ENCODE data around the gene CNTNAP5. TPM values are rescaled to one million over a fixed set of nuclear protein-coding genes. Genes with fewer than 3 reads are reported as not detected.
"Not testable (repeated sequence)": the region's sequence is repeated elsewhere in the genome, so short reads cannot be mapped to it uniquely, and the experiment has no call there.

CNTNAP5 gene
- total RNA-seq, 1 experiment from 2014 or later, result not detected

DNA sequence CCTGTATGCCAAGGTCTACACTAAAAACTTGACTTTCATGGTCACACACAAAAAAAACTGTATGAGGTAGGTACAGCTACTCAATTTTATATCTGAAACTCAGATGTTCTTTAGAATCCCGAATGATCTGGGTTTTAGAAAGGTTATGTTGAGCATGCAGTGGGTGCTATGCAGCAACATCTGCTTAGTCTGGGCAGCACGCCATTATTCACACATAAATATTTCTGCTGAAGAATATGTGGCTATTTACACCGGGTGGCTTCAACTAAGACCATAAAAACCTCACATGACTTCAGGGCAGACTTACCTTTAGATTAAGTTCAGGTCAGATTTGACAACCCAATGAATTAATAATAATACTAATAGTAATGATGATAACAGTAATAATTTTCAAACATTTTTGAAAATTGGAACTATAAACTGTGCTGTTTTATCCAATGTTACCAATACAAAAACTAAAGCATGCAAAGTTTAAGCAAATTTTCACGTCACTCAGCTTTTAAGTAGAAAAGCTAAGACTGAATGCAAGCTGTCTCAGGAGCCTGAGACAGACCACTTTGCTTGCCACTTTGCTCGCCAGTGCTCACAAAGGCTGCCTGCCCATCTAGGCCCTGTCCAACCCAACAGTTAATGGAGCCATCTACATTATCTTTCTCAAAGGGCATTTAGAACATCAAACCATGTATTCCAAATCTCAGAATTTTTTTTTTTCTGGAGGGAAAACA, 292.0 kb downstream of the CNTNAP5 start:
- no peak for DNase-seq (ENCODE audit: extremely low read depth, low read depth)

DNA sequence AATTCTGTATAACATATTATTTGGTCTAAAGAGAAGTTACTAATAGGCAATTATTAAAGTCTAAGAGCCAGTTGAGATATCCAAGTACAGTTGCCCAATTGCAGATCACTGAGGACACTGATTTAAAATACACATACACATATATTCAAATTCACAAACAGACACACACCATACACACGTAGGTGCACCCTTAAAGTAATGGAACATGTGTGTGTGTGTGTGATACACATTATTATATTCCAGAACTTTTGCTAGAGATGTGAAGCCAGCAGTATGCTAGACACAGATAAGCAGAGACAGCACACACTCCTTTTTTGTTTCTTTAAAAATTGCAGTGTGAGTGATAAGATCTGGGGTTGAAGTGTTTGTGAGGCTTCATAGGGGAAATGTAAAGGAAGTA, 292.5 kb downstream of the CNTNAP5 start:
- DNase-seq (ENCODE audit: extremely low read depth, low read depth), result no peak

GRCh38 chr2:124318913-124319312, 293.8 kb downstream of the CNTNAP5 start:
- no peak for DNase-seq (ENCODE audit: extremely low read depth, low read depth)

DNA sequence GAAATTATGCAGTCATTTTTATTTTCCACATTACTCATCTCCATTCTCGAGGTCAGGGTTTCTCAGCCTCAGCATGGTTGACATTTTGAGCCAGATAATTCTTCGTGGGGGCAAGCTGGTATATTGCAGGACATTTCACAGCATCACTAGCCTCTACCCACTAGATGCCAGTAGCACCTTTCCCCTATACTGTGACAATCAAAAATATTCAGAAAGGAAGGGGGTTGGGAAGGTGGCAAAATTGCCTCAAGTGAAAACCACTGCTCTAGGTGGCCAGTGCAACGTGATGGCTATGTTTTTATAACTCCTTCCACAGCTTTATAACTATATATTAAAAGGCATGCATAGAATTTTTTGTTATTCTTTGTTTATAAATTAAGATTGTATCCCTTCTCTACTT, 294.5 kb downstream of the CNTNAP5 start:
- no peak for DNase-seq (ENCODE audit: extremely low read depth, low read depth)

DNA sequence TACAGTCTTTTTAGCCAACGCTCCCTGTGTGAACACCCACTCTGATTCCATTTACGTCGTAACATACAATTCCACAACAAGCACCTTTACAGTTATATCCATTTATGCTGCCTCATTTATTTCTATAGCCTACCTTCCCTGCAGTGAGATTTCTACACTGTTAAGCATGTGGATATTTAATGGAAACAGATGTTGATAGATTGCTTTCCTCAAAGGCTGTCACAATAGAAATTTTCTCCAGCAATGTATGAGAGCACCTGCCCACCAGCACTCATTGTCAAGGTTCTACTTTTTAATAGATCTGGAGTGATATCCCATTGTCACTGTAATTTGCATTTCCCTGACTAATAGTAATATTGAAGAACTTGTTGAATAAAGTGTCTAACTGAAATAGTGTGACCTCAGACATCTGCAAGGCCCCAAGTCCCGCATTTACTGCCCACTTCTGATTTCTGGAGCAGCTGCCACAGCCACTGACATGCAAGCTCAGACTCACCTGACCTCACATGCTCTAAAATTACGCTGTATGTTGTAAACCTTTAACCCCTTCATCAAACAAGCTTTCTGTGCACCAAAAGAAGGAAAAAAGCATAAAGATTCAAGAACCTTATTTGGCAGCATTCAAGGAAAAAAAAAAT, 295.1 kb downstream of the CNTNAP5 start:
- DNase-seq (ENCODE audit: extremely low read depth, low read depth), result no peak

DNA sequence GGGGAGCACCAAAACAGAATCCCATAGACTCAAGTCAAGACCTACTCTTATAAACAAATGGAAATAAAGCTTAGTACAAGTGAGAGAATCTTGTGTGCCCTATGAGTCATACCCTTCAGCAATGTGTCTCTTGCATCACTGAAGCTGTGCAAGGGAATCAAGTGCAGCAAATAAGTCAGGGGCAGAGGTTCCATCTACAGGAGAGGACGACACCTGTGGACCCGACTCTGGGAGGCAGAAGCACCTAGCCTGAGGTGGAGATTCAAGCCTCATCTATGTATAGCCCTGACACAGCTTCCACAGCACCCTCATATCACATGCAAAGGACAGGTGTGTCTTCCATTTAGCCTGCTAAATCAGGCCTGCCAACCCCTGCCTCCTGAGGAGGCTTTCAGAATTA, 298.2 kb downstream of the CNTNAP5 start:
- no peak for DNase-seq (ENCODE audit: extremely low read depth, low read depth)

DNA sequence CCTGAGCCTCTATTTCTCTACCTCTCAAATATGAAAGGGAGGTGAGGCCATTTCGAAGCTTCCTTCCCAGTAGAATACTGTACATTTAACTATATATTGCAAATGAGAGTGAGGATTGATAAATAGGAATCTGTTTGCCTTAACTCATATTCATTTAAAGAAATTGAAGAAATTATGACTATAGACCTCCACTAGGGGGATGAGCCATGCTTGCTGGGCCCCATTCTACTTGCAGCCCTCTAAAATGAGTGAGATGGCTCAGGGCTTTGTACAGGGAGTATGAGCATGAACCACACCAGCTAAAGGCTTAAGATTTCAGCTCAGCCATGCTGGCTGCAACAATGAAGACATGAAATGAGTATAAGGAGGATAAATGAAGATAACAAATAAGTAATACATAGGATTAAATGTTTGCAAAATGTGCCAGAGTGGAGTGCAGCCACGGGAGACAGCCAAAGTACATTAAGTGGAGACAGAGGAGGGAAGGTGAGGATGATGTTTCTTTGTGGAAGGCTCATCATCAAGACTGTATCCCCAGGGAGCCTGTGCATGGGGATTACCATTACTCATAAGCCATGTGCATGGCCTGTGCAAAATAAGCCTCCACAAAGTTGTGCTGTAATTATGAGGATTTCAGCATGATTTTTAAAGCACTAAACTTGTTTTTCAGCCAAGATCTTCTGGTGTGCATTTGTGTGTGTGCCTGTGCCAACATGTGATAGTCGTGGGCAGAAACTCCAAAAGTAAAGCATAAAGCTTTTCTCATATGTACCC, 300.8 kb downstream of the CNTNAP5 start:
- DNase-seq (ENCODE audit: extremely low read depth, low read depth), result no peak

DNA sequence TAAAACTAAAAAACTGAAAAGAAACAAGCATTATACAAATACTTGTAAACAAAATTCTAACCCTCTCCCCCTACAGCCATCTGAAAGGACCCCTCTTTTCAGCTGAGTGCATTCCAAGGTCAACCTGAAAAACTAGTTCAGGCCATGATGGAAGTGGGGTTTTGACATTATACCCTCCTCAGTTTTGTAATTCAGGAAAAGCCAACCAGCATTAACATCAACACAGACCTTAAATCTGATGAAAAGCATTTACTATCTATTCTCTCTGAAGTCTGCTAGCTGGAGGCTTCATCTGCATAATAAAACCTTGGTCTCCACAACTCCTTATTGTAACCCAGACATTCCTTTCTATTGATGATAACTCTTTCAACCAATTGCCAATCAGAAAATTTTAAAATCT, 302.2 kb downstream of the CNTNAP5 start:
- DNase-seq (ENCODE audit: extremely low read depth, low read depth), result no peak

DNA sequence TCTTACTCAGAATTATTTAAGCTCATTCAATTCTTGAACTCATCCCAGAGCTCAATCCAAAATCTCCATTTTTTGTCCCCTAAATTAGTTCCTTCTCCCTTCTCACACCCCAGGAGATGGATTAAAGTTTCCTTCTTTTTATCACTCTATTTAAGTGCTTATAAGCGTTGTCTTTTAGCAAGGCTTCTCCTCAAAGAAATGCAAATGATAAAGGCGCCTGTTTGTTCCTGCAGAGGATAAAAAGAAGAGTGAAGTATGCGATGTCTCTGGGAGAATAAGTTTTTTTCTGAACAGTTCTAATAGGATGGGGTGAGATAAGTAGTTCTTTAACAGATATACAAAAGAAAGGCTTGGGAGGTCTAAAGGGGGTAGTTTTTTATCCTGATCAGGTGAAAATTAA, 303.3 kb downstream of the CNTNAP5 start:
- no peak for DNase-seq (ENCODE audit: extremely low read depth, low read depth)

DNA sequence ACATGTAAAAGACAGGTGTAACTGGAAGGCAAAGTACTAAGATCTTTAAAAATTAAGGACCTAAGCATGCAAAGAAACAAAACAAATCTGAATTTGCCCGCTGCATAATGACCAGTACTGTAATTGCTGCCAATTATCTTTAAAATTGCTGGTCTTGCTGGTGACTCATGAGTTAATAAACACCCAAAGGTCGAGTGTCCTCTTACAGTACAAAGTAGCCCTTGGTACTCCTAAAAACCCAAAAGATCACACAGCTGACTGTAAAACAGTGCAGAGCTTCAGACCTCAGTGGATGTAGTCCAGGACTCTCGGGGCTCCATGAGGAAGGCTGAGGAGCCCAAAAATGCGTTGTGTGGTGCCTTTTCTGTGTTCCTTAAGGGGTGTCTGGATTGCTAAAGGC, 308.7 kb downstream of the CNTNAP5 start:
- DNase-seq (ENCODE audit: extremely low read depth, low read depth), result no peak

DNA sequence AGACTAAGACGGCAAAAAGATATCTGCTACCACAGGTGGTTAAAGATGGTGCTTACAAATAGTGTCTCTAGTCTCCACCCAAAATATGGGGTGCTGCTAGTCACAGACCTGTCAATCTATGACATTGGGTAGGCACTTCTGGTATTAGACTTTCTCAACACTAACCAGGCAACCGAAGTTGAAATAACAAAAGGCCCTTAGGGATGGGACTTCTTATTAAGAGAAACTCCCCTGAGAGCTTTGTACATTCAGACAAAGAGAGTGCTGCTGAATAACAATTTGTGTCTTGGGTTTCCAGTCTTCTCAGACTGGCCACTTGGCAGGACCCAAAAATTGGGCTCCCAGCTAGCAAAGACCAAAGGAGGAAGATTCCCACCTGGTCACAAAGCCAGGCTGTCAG, 310.0 kb downstream of the CNTNAP5 start:
- no peak for DNase-seq (ENCODE audit: extremely low read depth, low read depth)

GRCh38 chr2:124339709-124340108, 314.6 kb downstream of the CNTNAP5 start:
- no peak for DNase-seq (ENCODE audit: extremely low read depth, low read depth)

DNA sequence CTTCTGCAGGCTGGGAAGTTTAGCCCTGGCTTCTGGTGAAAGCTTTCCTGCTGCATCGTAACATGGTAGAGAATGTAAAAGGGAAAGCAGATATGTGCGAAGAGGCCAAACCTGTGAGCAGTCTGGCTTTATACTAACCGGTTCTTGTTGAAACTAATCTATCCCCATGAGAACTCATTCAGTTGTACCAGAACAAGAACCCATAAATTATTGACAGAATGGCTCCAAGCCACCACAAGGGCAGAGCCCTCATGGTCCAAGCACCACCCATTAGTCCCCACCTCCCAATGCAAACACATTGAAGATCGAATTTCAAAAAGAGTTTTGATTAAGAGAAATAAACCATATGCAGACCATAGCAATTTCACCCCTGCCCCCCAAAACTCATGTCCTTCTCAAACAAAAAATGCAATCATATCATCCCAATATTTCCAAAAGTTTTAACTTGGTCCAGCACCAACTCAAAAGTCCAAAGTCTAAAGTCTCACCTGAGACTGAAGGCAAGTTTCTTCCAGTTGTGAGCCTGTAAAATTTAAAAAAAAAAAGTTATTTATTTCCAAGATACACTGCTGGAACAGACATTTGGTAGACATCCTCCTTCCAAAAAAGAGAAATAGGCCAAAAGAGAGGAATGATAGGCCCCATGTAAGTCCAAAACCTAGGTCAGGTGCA, 318.9 kb downstream of the CNTNAP5 start:
- DNase-seq (ENCODE audit: extremely low read depth, low read depth), result no peak

- DNase-seq (ENCODE audit: extremely low read depth, low read depth), result no peak
Observed at GRCh38 chr2:124347209-124347608, 322.1 kb downstream of the CNTNAP5 start.

GRCh38 chr2:124353656-124354055, 328.6 kb downstream of the CNTNAP5 start:
- no peak for DNase-seq (ENCODE audit: extremely low read depth, low read depth)

DNA sequence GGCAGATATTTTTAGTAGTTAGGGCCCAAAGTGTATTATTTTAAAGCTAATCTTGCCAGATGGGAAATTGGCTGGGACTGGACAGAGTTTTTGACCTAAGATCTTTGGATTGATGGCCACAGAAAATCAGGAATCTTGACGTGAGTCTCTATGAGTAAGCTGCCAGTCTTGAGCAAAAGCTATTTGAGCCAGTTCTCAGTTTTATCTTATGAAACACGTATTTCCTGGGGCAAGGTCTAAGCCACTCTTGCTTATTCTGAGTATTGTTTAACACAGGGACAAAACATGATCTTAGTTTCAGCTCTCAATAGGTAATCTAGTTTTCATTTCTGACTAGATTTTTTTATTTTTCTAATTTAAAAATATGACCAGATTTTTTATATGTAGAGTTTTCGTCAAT, 329.4 kb downstream of the CNTNAP5 start:
- DNase-seq (ENCODE audit: extremely low read depth, low read depth), result no peak

- not testable (repeated sequence) for DNase-seq (ENCODE audit: extremely low read depth, low read depth)
Observed at GRCh38 chr2:124361966-124362365, 336.9 kb downstream of the CNTNAP5 start.

GRCh38 chr2:124369181-124369580, 344.1 kb downstream of the CNTNAP5 start:
- no peak for DNase-seq (ENCODE audit: extremely low read depth, low read depth)

DNA sequence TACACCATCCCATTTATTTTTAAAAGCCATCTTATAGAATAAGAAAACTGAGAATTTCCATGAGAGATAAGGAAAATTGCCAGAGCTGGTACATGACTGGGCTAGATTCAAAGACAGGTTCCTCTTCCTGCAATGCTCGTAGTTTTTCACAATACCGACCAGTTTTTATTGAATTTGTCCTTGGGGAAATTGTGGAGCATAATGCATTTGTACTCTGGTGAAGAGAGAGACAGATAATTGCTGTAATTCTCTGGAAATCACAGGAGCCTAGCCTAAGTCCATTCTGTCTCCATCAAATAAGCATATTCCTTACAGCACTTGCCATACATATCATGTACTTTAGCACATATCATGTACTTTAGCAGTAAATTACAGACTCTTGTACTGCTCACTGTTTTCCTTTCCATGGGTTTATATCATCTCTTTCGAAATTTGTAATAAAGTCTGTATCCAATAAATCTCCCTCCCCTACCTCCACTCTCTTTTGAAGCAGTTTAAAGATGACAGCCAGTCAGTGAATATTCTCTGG, 355.2 kb downstream of the CNTNAP5 start:
- DNase-seq (ENCODE audit: extremely low read depth, low read depth), result no peak

DNA sequence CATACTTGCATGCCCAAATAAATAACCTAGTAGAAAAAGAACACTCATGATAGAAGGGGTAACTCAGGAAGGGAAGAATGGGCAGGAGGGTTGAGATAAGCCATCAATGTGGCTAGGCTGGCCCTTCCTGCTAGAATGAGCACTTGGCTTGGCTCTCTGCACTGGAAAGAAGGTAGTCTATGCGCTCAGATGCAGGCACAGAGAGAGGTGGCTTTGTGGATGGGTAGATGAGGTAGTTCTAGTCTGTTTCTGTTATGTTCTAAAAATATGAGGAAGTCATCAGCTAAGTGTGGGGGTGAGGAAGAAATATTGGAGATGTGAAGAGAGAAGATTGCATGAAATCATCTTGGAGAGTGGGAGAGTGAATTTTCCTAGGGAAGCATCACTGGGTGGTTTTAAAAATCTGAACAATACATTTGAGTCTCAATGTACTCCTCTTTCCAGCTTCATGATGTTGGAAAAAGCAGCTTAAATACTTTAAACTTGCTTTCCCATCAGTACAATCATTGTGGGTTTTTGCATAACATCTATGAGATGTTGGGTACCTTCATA, 357.1 kb downstream of the CNTNAP5 start:
- no peak for DNase-seq (ENCODE audit: extremely low read depth, low read depth)

GRCh38 chr2:124395961-124396360, 370.9 kb downstream of the CNTNAP5 start:
- DNase-seq (ENCODE audit: extremely low read depth, low read depth), result no peak

Measured in NCI-H460 (cell line).